CD4-positive, CD25-positive, alpha-beta regulatory T cell (primary cell): ENCODE data around the gene BAIAP2. TPM values are rescaled to one million over a fixed set of nuclear protein-coding genes. Genes with fewer than 3 reads are reported as not detected.
A peak's percentile ranks its signal among the peaks of the same experiment; 100 is the strongest.

Source experiments
- ATAC-seq, 2 donors: fragments of 150-1000 bp; cut with Tn5 transposase; one replicate each; pipeline ENCODE4 v1.10.0; 2021; ENCODE audit warnings: low read depth in 2 of 2, moderate number of reproducible peaks in 2 of 2, moderate library complexity in 1 of 2
- DNase-seq, 3 donors: peaks; one replicate each; pipeline versions ENCODE4 v3.0.0 to v3.0.0-alpha.2; 2012 to 2022; ENCODE audit warnings: mixed read lengths in 1 of 3
- H3K27ac ChIP-seq: one replicate; pipeline ENCODE4 v1.7.0; 2013; ENCODE audit warnings: mild to moderate bottlenecking, low read length; ENCODE audit not compliant: insufficient read depth, poor library complexity, severe bottlenecking
- H3K27me3 ChIP-seq: one replicate; pipeline ENCODE4 v1.7.0; 2013; ENCODE audit warnings: low read length; ENCODE audit not compliant: control insufficient read depth, insufficient read depth
- H3K36me3 ChIP-seq: one replicate; pipeline ENCODE4 v1.7.0; 2013; ENCODE audit warnings: mild to moderate bottlenecking, low read length, moderate library complexity; ENCODE audit not compliant: control insufficient read depth, insufficient read depth
- H3K4me1 ChIP-seq: 2 replicates; pipeline ENCODE4 v1.7.0; 2013; ENCODE audit warnings: mild to moderate bottlenecking, low read length; ENCODE audit not compliant: insufficient read depth, control insufficient read depth, poor library complexity, severe bottlenecking
- H3K4me3 ChIP-seq: one replicate; pipeline ENCODE4 v1.7.0; 2013; ENCODE audit warnings: low read depth, mild to moderate bottlenecking, low read length, moderate library complexity
- H3K9me3 ChIP-seq, 2 experiments: 1 replicate in 1 of 2; 2 replicates in 1 of 2; pipeline ENCODE4 v1.7.0; 2013; ENCODE audit warnings: low read length in 2 of 2, mild to moderate bottlenecking in 1 of 2, moderate library complexity in 1 of 2; ENCODE audit not compliant: control insufficient read depth in 2 of 2
- H3K27ac Mint-ChIP-seq, 3 donors: one replicate each; pipeline ENCODE4 v1.8.0; 2020 to 2022; ENCODE audit warnings: mild to moderate bottlenecking in 3 of 3, mixed read lengths in 3 of 3, moderate library complexity in 2 of 3
- H3K27me3 Mint-ChIP-seq: one replicate; pipeline ENCODE4 v1.8.0; 2022; ENCODE audit warnings: mild to moderate bottlenecking, mixed read lengths
- H3K36me3 Mint-ChIP-seq: one replicate; pipeline ENCODE4 v1.8.0; 2020; ENCODE audit warnings: mixed read lengths
- H3K4me1 Mint-ChIP-seq, 4 donors: one replicate each; pipeline ENCODE4 v1.8.0; 2020 to 2022; ENCODE audit warnings: mixed read lengths in 4 of 4, mild to moderate bottlenecking in 1 of 4
- H3K4me3 Mint-ChIP-seq, 4 donors: one replicate each; pipeline ENCODE4 v1.8.0; 2020 to 2022; ENCODE audit warnings: mild to moderate bottlenecking in 4 of 4, mixed read lengths in 4 of 4, moderate library complexity in 3 of 4
- H3K9me3 Mint-ChIP-seq, 7 donors: one replicate each; pipeline ENCODE4 v1.8.0; 2020 to 2022; ENCODE audit warnings: mixed read lengths in 7 of 7, mild to moderate bottlenecking in 3 of 7, moderate library complexity in 2 of 7
- polyA plus RNA-seq, 4 donors: library from polyadenylated mRNA; unstranded; fragments of 300-500 nt; fragmentation: Illumina TruSeq; gene quantifications; one replicate each; pipeline ENCODE4 v1.2.3, GENCODE V29; 2021
- total RNA-seq: library from RNA; stranded (reverse); gene quantifications from one replicate; pipeline ENCODE4 v1.2.3, GENCODE V29; 2022

Gene BAIAP2
- total and polyA plus RNA-seq, 5 donors from 2014 or later: 1.5 to 6.8 (median 1.7) TPM

DNA sequence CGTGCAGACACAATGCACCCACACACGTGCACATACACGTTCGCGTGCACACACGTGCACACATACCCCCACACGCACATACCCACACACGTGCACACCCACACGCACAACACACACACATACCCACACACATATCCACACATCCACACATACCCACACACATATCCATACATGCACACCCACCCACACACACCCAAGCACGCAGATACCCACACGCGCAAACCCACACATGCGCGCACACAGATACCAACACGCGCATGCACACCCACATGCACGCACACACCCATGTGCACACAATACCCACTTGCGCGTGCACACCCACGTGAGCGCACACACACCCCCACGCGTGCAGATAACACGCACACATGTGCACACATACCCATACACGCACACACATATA, 103.5 kb downstream of the BAIAP2 start:
- no peak overlapping the region for H3K27ac ChIP-seq
- Mint-ChIP-seq H3K4me3 (peak overlapping the region in 2 of 4 donors; percentile 33 to 43), H3K9me3 (peaks cover 0 to 5% (median 0%) of the 10 kb centered on the region in 7 donors), H3K27ac (no peak overlapping the region), H3K4me1 (peaks cover 0 to 5% (median 0%) of the 10 kb centered on the region in 4 donors), H3K27me3 (peaks cover 7% of the 10 kb centered on the region), H3K36me3 (no peaks in the 10 kb centered on the region)
- no peak overlapping the region for H3K4me3 ChIP-seq
- no peaks in the 10 kb centered on the region for H3K4me1 ChIP-seq
- H3K27me3 ChIP-seq: no peaks in the 10 kb centered on the region
- H3K9me3 ChIP-seq: no peaks in the 10 kb centered on the region
- ATAC-seq: no peak
- no peak for DNase-seq
- H3K36me3 ChIP-seq: no peaks in the 10 kb centered on the region

DNA sequence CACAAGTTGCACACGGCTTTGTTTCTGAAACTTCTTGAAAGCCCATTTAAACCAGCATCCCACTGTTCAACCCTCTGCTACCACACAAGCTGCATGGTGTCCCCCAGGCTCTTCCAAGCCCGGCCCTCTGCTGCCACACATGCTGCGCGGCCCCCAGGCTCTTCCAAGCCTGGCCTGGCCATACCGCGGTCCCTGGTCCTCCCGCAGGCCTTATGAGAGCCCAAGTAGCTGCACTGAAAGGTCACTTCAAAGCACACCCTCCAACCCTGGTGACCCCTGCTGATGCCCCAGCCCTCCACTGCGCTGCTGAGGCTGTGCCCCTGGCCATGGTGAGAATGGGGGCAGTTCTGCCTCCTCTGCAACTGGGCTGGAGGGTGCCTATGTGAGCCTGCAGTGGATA, 104.5 kb downstream of the BAIAP2 start:
- H3K4me1 ChIP-seq: no peaks in the 10 kb centered on the region

GRCh38 chr17:81140018-81140417, 105.1 kb downstream of the BAIAP2 start:
- no peak overlapping the region for H3K27ac ChIP-seq
- no peaks in the 10 kb centered on the region for H3K9me3 ChIP-seq
- H3K27me3 ChIP-seq: no peaks in the 10 kb centered on the region
- H3K4me3 ChIP-seq: no peak overlapping the region
- DNase-seq (no peak), ATAC-seq (no peak)
- no peaks in the 10 kb centered on the region for H3K4me1 ChIP-seq
- no peaks in the 10 kb centered on the region for H3K36me3 ChIP-seq
- Mint-ChIP-seq H3K4me1 (peaks cover 0 to 5% (median 0%) of the 10 kb centered on the region in 4 donors), H3K9me3 (peaks cover 0 to 5% (median 0%) of the 10 kb centered on the region in 7 donors), H3K27ac (no peak overlapping the region), H3K4me3 (no peak overlapping the region), H3K27me3 (peaks cover 7% of the 10 kb centered on the region), H3K36me3 (no peaks in the 10 kb centered on the region)

More for the DNA sequence above, 104.5 kb downstream of the BAIAP2 start:
- Histone ChIP-seq H3K9me3 (no peaks in the 10 kb centered on the region), H3K36me3 (no peaks in the 10 kb centered on the region), H3K4me3 (no peak overlapping the region), H3K27me3 (no peaks in the 10 kb centered on the region), H3K27ac (no peak overlapping the region)
- H3K27me3 Mint-ChIP-seq: peaks cover 7% of the 10 kb centered on the region
- no peak for ATAC-seq
- peaks cover 0 to 5% (median 0%) of the 10 kb centered on the region in 4 donors for H3K4me1 Mint-ChIP-seq
- H3K4me3 Mint-ChIP-seq: no peak overlapping the region
- DNase-seq: no peak
- no peaks in the 10 kb centered on the region for H3K36me3 Mint-ChIP-seq
- H3K9me3 Mint-ChIP-seq: peaks cover 0 to 5% (median 0%) of the 10 kb centered on the region in 7 donors
- no peak overlapping the region for H3K27ac Mint-ChIP-seq

- Mint-ChIP-seq H3K4me3 (no peak overlapping the region), H3K27ac (no peak overlapping the region), H3K36me3 (no peaks in the 10 kb centered on the region), H3K27me3 (peaks cover 7% of the 10 kb centered on the region), H3K9me3 (peaks cover 0 to 5% (median 0%) of the 10 kb centered on the region in 7 donors), H3K4me1 (peaks cover 0 to 5% (median 0%) of the 10 kb centered on the region in 4 donors)
- no peaks in the 10 kb centered on the region for H3K27me3 ChIP-seq
- no peaks in the 10 kb centered on the region for H3K9me3 ChIP-seq
- no peak overlapping the region for H3K4me3 ChIP-seq
- no peak for ATAC-seq
- no peak for DNase-seq
- H3K4me1 ChIP-seq: no peaks in the 10 kb centered on the region
- no peaks in the 10 kb centered on the region for H3K36me3 ChIP-seq
- H3K27ac ChIP-seq: no peak overlapping the region
These were observed 105.7 kb downstream of the BAIAP2 start for GRCh38 chr17:81140695-81141094.

DNA sequence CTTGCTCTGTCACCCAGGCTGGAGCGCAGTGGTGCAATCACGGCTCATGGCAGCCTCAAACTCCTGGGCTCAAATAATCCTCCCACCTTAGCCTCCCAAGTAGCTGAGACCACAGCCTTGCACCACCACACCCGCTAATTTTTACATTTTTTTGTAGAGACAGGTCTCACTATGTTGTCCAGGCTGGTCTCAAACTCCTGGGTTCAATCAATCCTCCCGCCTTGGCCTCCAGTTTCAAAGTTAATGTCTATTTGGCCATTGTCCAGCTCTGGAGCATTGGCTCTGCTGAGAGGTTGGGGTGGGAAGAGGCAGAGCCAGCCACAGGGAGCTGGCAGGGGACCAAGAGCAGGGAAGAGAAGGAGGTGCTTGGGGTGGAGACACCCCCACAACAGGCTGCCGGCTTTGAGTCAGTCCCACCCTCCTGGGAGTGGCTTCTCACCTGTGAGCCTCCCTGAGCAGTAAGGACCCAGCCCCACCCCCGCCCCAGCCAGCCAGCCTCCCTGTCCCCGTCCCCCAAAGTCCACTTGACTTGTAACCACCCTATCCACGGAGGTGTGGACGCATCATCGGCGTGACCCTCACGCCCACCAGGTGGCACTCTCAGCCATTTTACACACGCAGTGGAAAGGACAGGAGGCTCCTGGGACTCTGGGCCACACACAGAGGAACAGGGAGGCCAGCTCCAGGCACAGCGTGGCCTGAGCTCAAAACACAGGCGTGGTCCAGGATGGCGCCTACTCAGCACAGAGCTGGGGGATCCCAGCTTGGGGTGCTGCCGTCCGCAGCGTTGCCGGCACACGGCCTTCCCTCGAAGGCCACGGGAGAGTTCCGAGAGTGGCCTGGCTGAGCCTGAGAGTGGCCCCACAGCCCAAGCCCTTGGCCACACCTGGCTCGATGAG, 107.6 kb downstream of the BAIAP2 start:
- Histone ChIP-seq H3K4me3 (no peak overlapping the region), H3K36me3 (no peaks in the 10 kb centered on the region), H3K27me3 (no peaks in the 10 kb centered on the region), H3K27ac (no peak overlapping the region), H3K4me1 (no peaks in the 10 kb centered on the region), H3K9me3 (no peaks in the 10 kb centered on the region)
- peaks cover 0 to 5% (median 0%) of the 10 kb centered on the region in 4 donors for H3K4me1 Mint-ChIP-seq
- peaks cover 0 to 5% (median 0%) of the 10 kb centered on the region in 7 donors for H3K9me3 Mint-ChIP-seq
- H3K27me3 Mint-ChIP-seq: peaks cover 7% of the 10 kb centered on the region
- DNase-seq (peak; percentile 35 to 60 (median 49)), ATAC-seq (peak in 1 of 2 donors; percentile 70)
- H3K27ac Mint-ChIP-seq: no peak overlapping the region
- no peaks in the 10 kb centered on the region for H3K36me3 Mint-ChIP-seq
- peak overlapping the region in 1 of 4 donors; percentile 51 for H3K4me3 Mint-ChIP-seq

DNA sequence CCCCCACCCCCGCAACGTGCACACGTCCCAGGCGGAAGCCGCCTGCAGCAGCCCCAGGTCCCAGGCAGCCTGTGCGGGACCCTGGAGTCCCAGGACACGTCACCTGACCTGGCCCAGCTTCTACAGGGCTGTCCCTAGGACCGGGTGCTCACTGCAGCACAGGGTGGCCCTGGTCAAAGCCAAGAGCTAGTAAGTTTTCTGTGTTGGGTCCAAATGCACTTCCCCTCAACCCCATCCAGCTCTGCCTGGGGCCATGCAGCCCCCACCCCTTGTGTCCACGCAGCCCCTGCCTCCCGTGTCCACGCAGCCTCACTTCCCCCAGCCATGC, 108.2 kb downstream of the BAIAP2 start:
- H3K36me3 Mint-ChIP-seq: no peaks in the 10 kb centered on the region
- ATAC-seq (no peak), DNase-seq (no peak)
- Histone ChIP-seq H3K4me3 (no peak overlapping the region), H3K9me3 (no peaks in the 10 kb centered on the region), H3K4me1 (no peaks in the 10 kb centered on the region), H3K27ac (no peak overlapping the region), H3K27me3 (no peaks in the 10 kb centered on the region), H3K36me3 (no peaks in the 10 kb centered on the region)
- no peak overlapping the region for H3K27ac Mint-ChIP-seq
- H3K4me1 Mint-ChIP-seq: peaks cover 0 to 4% (median 0%) of the 10 kb centered on the region in 4 donors
- H3K4me3 Mint-ChIP-seq: no peak overlapping the region
- peaks cover 9% of the 10 kb centered on the region for H3K27me3 Mint-ChIP-seq
- H3K9me3 Mint-ChIP-seq: peaks cover 0 to 4% (median 0%) of the 10 kb centered on the region in 7 donors

- no peaks in the 10 kb centered on the region for H3K4me1 Mint-ChIP-seq
- H3K9me3 Mint-ChIP-seq: no peaks in the 10 kb centered on the region
- no peaks in the 10 kb centered on the region for H3K4me1 ChIP-seq
- DNase-seq: no peak
- no peaks in the 10 kb centered on the region for H3K27me3 ChIP-seq
- H3K27me3 Mint-ChIP-seq: peaks cover 12% of the 10 kb centered on the region
- no peak for ATAC-seq
- H3K36me3 Mint-ChIP-seq: no peaks in the 10 kb centered on the region
- no peaks in the 10 kb centered on the region for H3K36me3 ChIP-seq
- no peaks in the 10 kb centered on the region for H3K9me3 ChIP-seq
- H3K4me3 ChIP-seq: no peak overlapping the region
- H3K27ac ChIP-seq: no peak overlapping the region
- H3K27ac Mint-ChIP-seq: no peak overlapping the region
- H3K4me3 Mint-ChIP-seq: no peak overlapping the region
These were observed 108.9 kb downstream of the BAIAP2 start for GRCh38 chr17:81143717-81144422.
